ENCODE results near the gene PCGF2.

DNA sequence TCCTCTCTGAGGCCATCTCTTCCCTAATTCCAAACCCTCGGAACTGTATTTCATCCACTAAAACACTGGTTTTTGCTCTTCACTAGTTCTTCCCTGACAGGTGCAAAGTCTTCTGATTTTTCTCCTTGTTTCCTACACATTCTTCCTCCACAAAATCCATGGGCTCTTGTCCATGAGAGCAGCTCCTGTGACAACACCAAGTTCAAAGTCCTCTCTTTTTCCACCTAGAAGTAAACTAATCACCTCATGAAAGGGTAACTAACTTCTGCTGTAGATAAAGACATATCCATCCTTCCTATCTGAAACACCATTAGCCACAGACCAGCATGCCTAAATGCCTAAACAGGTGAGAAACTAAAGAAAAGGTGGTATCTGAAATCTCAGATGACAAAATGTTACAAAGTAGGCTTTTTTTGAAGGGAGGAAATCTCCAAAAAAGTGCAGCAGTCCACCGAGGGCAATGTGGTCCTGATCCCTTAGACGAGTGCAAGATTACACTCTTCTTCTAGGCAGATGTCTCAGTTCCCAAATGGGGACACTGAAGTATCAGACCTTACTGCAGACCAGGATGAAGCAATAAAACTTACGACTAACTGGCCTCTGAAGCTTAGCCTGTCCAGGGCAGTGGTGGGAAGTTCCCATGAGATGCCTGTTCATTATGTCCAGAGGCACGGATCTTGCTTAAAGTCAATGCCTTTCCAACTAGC is 48.5 kb upstream of the PCGF2 start:
- TF ChIP-seq POLR2A (IDR thresholded peaks at IDR 0.05) = no peak
- TF ChIP-seq, protein P1, sequence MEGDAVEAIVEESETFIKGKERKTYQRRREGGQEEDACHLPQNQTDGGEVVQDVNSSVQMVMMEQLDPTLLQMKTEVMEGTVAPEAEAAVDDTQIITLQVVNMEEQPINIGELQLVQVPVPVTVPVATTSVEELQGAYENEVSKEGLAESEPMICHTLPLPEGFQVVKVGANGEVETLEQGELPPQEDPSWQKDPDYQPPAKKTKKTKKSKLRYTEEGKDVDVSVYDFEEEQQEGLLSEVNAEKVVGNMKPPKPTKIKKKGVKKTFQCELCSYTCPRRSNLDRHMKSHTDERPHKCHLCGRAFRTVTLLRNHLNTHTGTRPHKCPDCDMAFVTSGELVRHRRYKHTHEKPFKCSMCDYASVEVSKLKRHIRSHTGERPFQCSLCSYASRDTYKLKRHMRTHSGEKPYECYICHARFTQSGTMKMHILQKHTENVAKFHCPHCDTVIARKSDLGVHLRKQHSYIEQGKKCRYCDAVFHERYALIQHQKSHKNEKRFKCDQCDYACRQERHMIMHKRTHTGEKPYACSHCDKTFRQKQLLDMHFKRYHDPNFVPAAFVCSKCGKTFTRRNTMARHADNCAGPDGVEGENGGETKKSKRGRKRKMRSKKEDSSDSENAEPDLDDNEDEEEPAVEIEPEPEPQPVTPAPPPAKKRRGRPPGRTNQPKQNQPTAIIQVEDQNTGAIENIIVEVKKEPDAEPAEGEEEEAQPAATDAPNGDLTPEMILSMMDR (IDR thresholded peaks at IDR 0.05) = no peak
